HepG2 (cell line): Measurements from ENCODE around the gene DHX29. TPM values are rescaled to one million over a fixed set of nuclear protein-coding genes. Genes with fewer than 3 reads are reported as not detected.

Source experiments
- ATAC-seq: fragments of 200-7000 bp; cut with Tn5 transposase; 3 replicates; pipeline ENCODE4 v1.9.1; 2020; ENCODE audit warnings: mild to moderate bottlenecking, moderate library complexity
- BruUV-seq: library from RNA; stranded (reverse); fragments of 400-500 nt; replicated peaks from 2 replicates; lab custom pipeline; 2021; lab: Mats Ljungman, UMichigan
- CTCF ChIA-PET: fragments of 300-600 bp; formaldehyde crosslinking; extraction: SDS; loops from one replicate; lab custom pipeline; 2021; ENCODE audit warnings: low total read pairs, inconsistent platforms, low intra/inter-chr PET ratio; lab: Yijun Ruan, JAX
- POLR2A ChIA-PET: fragments of 350-600 bp; sonication (Branson Sonifier 250); formaldehyde crosslinking; loops from one replicate; lab custom pipeline; 2020; ENCODE audit warnings: antibody characterized with exemption, inconsistent platforms; lab: Yijun Ruan, JAX
- DNase-seq: peaks from one replicate; pipeline ENCODE4 v3.0.0-alpha.2; 2015; ENCODE audit warnings: low spot score
- FAIRE-seq: peaks from 3 replicates; lab custom pipeline; 2011; peaks lifted over from hg19 to GRCh38; lab: Jason Lieb, UNC
- H2AFZ ChIP-seq: one replicate; pipeline ENCODE4 v1.6.1; 2011; ENCODE audit warnings: low read length, inconsistent platforms
- H3K27ac ChIP-seq: fragments of 300-600 bp; 3 replicates; pipeline ENCODE4 v1.8.0; 2011; ENCODE audit warnings: mixed run types, mild to moderate bottlenecking, mixed read lengths, low read length, inconsistent platforms; ENCODE audit not compliant: insufficient read depth; ENCODE audit errors: extremely low read length
- H3K27me3 ChIP-seq, 2 experiments: fragments of 200-600 bp in 1 of 2; 2 replicates in 1 of 2; 3 replicates in 1 of 2; pipeline versions ENCODE4 v1.6.0 to v1.8.0; 2011; ENCODE audit warnings: low read length in 2 of 2, mild to moderate bottlenecking in 2 of 2, moderate library complexity in 2 of 2, inconsistent platforms in 1 of 2; ENCODE audit not compliant: insufficient read depth in 2 of 2, control insufficient read depth in 1 of 2
- H3K36me3 ChIP-seq, 2 experiments: fragments of 200-600 bp in 1 of 2; replicated peaks in 1 of 2; 2 replicates in 1 of 2; 3 replicates in 1 of 2; pipeline versions ENCODE4 v1.5.1 to v1.8.0; 2011; ENCODE audit warnings: low read length in 2 of 2, inconsistent platforms in 1 of 2; ENCODE audit not compliant: insufficient read depth in 2 of 2, control insufficient read depth in 1 of 2
- H3K4me1 ChIP-seq: 2 replicates; pipeline ENCODE4 v1.5.1; 2012; ENCODE audit warnings: low read length, inconsistent platforms; ENCODE audit not compliant: insufficient read depth
- H3K4me2 ChIP-seq: 2 replicates; pipeline ENCODE4 v1.6.0; 2011; ENCODE audit warnings: low read depth, low read length, inconsistent platforms
- H3K4me3 ChIP-seq, 3 experiments: fragments of 200-600 bp in 1 of 3; sonication (generic), shearing (Covaris generic) in 1 of 3; replicated peaks in 1 of 3; 2 replicates each; pipeline ENCODE4 v1.5.1; 2011 to 2016; ENCODE audit warnings: low read length in 3 of 3, inconsistent platforms in 2 of 3, low read depth in 2 of 3, mild to moderate bottlenecking in 2 of 3, control low read depth in 1 of 3, mixed read lengths in 1 of 3; ENCODE audit not compliant: insufficient read depth in 1 of 3
- H3K79me2 ChIP-seq: one replicate; pipeline ENCODE4 v1.6.1; 2011; ENCODE audit warnings: low read length, inconsistent platforms; ENCODE audit not compliant: insufficient read depth
- H3K9ac ChIP-seq: 2 replicates; pipeline ENCODE4 v1.6.0; 2011; ENCODE audit warnings: mild to moderate bottlenecking, low read depth, low read length, inconsistent platforms; ENCODE audit not compliant: insufficient read depth
- H3K9me3 ChIP-seq: 2 replicates; pipeline ENCODE4 v1.5.1; 2012; ENCODE audit warnings: mild to moderate bottlenecking, low read length
- H4K20me1 ChIP-seq: 2 replicates; pipeline ENCODE4 v1.6.0; 2011; ENCODE audit warnings: inconsistent platforms, mild to moderate bottlenecking, low read length, moderate library complexity; ENCODE audit not compliant: insufficient read depth
- HMGXB4 ChIP-seq, 2 experiments: sonication (generic) in 1 of 2; formaldehyde crosslinking in 1 of 2; IDR thresholded peaks; 2 replicates each; pipeline versions ENCODE4 v1.4.0 to v1.6.1; 2018 to 2020; ENCODE audit warnings: missing genetic modification reagents in 2 of 2, borderline replicate concordance in 1 of 2, low read depth in 1 of 2, mild to moderate bottlenecking in 1 of 2, missing biosample characterization in 1 of 2
- HNRNPK ChIP-seq: fragments of 200-400 bp; formaldehyde crosslinking; IDR thresholded peaks from 2 replicates; pipeline ENCODE4 v1.6.1; 2018; ENCODE audit warnings: low read length, low read depth, moderate library complexity, mild to moderate bottlenecking; ENCODE audit not compliant: poor library complexity, severe bottlenecking
- HNRNPLL ChIP-seq: fragments of 200-400 bp; formaldehyde crosslinking; IDR thresholded peaks from 2 replicates; pipeline ENCODE4 v1.6.1; 2017; ENCODE audit warnings: mild to moderate bottlenecking, low read depth, low read length; ENCODE audit not compliant: poor library complexity, severe bottlenecking
- ZEB1 ChIP-seq: IDR thresholded peaks from 2 replicates; pipeline ENCODE4 v1.6.1; 2012; ENCODE audit warnings: mild to moderate bottlenecking, low read depth, inconsistent platforms; ENCODE audit not compliant: insufficient replicate concordance
- ZNF687 ChIP-seq: sonication (generic); formaldehyde crosslinking; IDR thresholded peaks from 2 replicates; pipeline ENCODE4 v1.5.1; 2020; ENCODE audit warnings: mild to moderate bottlenecking, missing genetic modification reagents, moderate library complexity
- ZNF775 ChIP-seq: sonication (generic); formaldehyde crosslinking; IDR thresholded peaks from 2 replicates; pipeline ENCODE4 v1.4.0; 2020; ENCODE audit warnings: missing genetic modification reagents, mild to moderate bottlenecking, moderate library complexity, borderline replicate concordance
- ZNF776 ChIP-seq: sonication (generic); formaldehyde crosslinking; IDR thresholded peaks from 2 replicates; pipeline ENCODE4 v1.4.0; 2020; ENCODE audit warnings: mild to moderate bottlenecking, missing genetic modification reagents
- WGBS: methylation state at CpG from one replicate; pipeline ENCODE4 v1.1.6; 2017; ENCODE audit warnings: low lambda C conversion rate; 5-methylcytosine and 5-hydroxymethylcytosine counted together
- in situ Hi-C: cut with HindIII; loops from 2 replicates; pipeline ENCODE4 v1.10.0; 2017; ENCODE audit warnings: low pct_unique_long_range_greater_than_20kb; ENCODE audit not compliant: extremely low pct_ligation_motif_present
- intact Hi-C: fragments of 100-400 bp; cut with micrococcal nuclease; formaldehyde crosslinking; loops from one replicate; pipeline ENCODE4 v1.10.0; 2022; ENCODE audit not compliant: unreplicated experiment
- polyA plus RNA-seq, 8 experiments: library from polyadenylated mRNA; depleted of rRNA in 3 of 8; stranded (reverse) in 7 of 8; unstranded in 1 of 8; fragments of >200 nt; fragmentation: Illumina TruSeq in 4 of 8; extraction: Trizol in 4 of 8; gene quantifications; 2 replicates each; pipeline versions ENCODE4 v1.2.1 to v1.2.3, GENCODE V29; 2011 to 2016; ENCODE audit warnings: low read depth in 4 of 8, missing spikeins in 1 of 8, mixed read lengths in 1 of 8; ENCODE audit not compliant: insufficient read depth in 1 of 8
- total RNA-seq, 5 experiments: library from RNA; depleted of rRNA; stranded (reverse); fragments of >200 nt; fragmentation: Illumina TruSeq; extraction: Trizol; gene quantifications; 2 replicates each; pipeline ENCODE4 v1.2.3, GENCODE V29; 2016; ENCODE audit warnings: low read depth in 1 of 5

Gene DHX29
- total and polyA plus RNA-seq, 2 of the 13 experiments (the other 11 are each of a cell fraction or from before 2014, with no cell fraction given), result 1.9 to 22.0 TPM

- H3K4me3 ChIP-seq, result peak overlapping the region; percentile 39 to 74 (median 41); a peak in 5 of 6 replicates
- ATAC-seq (no peak), FAIRE-seq (no peak), DNase-seq (no peak)
- no peak overlapping the region for H3K9ac ChIP-seq
- no TSS peak for BruUV-seq
- H4K20me1 ChIP-seq, result no peaks in the 10 kb centered on the region
- H3K79me2 ChIP-seq, result no peaks in the 10 kb centered on the region
- H3K9me3 ChIP-seq, result no peaks in the 10 kb centered on the region
- in situ Hi-C loops (no loop called here), intact Hi-C loops (loop anchor here (2.0 to 5.0 kb wide), 3 partner anchors 41 to 464 kb away; partner anchors contain the start of gene CDC20B)
- H3K4me2 ChIP-seq, result peak overlapping the region; percentile 87
- TF ChIP-seq HNRNPLL (peak; percentile 67), ZEB1 (no peak)
- no peaks in the 10 kb centered on the region for H3K36me3 ChIP-seq
- ChIA-PET CTCF (no interaction called here), POLR2A (no interaction called here)
- H3K4me1 ChIP-seq, result peaks cover 19% of the 10 kb centered on the region
- H3K27ac ChIP-seq, result no peak overlapping the region
- WGBS, result 61% methylated on average over 24 of the region's 30 CpGs
- no peak overlapping the region for H2AFZ ChIP-seq
- H3K27me3 ChIP-seq, result peaks cover 1 to 71% of the 10 kb centered on the region in 2 experiments
These were observed 79.6 kb downstream of the DHX29 start for GRCh38 chr5:55227664-55228430.

- POLR2A ChIA-PET, result no interaction called here
- 0% methylated on average over 29 of the region's 80 CpGs for WGBS
- no peak within 1 kb of the TSS for H3K27ac ChIP-seq
- TF ChIP-seq ZNF776 (CRISPR knock-in tag) (peak; percentile 52; the same call in 1 of the 2 replicates), HMGXB4 (CRISPR knock-in tag; IDR thresholded peaks at IDR 0.05; ENCODE audit: borderline replicate concordance in 1 of 2, low read depth in 1 of 2) (peak in 1 of 2 experiments; percentile 61; a peak in 1 of 4 replicates), ZNF775 (no peak), ZNF687 (CRISPR knock-in tag) (peak; percentile 77), HNRNPK (peak; percentile 12)
These were observed 80.4 kb downstream of the DHX29 start, which contains the start of gene MCIDAS for GRCh38 chr5:55226934-55227663. Gene MCIDAS (minus strand): TSS chr5:55227315. CDS start chr5:55227138, 177 bp downstream.

More at GRCh38 chr5:55226934-55227663, 80.4 kb downstream of the DHX29 start, which contains the start of gene MCIDAS:
- no peaks in the 10 kb centered on the region for H3K36me3 ChIP-seq
- no peak for FAIRE-seq
- peak within 1 kb of the TSS; percentile 39 to 74 (median 41); a peak in 5 of 6 replicates for H3K4me3 ChIP-seq
- no TSS peak for BruUV-seq
- in situ Hi-C loops (no loop called here), intact Hi-C loops (loop anchor here (2.0 to 5.0 kb wide), 3 partner anchors 40 to 465 kb away; partner anchors contain the start of gene CDC20B)
- no peak within 1 kb of the TSS for H3K9ac ChIP-seq
- no peak within 1 kb of the TSS for H2AFZ ChIP-seq
- CTCF ChIA-PET, result interaction anchor here (1.9 kb wide), 1 partner anchor 465 kb away, joined by 5 read pairs; no protein-coding TSS in a partner anchor
- H3K4me1 ChIP-seq, result peaks cover 12% of the 10 kb centered on the region
- ATAC-seq, result peak; percentile 71
- no peak for DNase-seq
- no peaks in the 10 kb centered on the region for H4K20me1 ChIP-seq
- H3K27me3 ChIP-seq, result peaks cover 1 to 68% of the 10 kb centered on the region in 2 experiments
- H3K9me3 ChIP-seq, result no peaks in the 10 kb centered on the region
- H3K4me2 ChIP-seq, result peak within 1 kb of the TSS; percentile 87
- H3K79me2 ChIP-seq, result no peaks in the 10 kb centered on the region
